A549 (cell line): ENCODE results near the gene MED13L. TPM values are rescaled to one million over a fixed set of nuclear protein-coding genes. Genes with fewer than 3 reads are reported as not detected.

Experiments
- ATAC-seq, 2 experiments: fragments of 200-7000 bp in 1 of 2; fragments of >200 bp in 1 of 2; cut with Nextera tagmentation in 1 of 2; cut with Tn5 transposase in 1 of 2; 3 replicates each; pipeline versions ENCODE4 v1.8.0 to v1.9.1; 2018 to 2020; ENCODE audit warnings: mild to moderate bottlenecking in 1 of 2, moderate library complexity in 1 of 2
- CTCF ChIA-PET: fragments of 300-600 bp; sonication (Branson Sonifier 250); formaldehyde crosslinking; extraction: SDS; loops from one replicate; lab custom pipeline; 2021; ENCODE audit warnings: antibody characterized with exemption, inconsistent platforms; lab: Yijun Ruan, JAX
- POLR2A ChIA-PET: fragments of 350-600 bp; formaldehyde crosslinking; extraction: SDS; loops from one replicate; lab custom pipeline; 2021; ENCODE audit warnings: antibody characterized with exemption, inconsistent platforms; lab: Yijun Ruan, JAX
- DNase-seq, 2 experiments: peaks; one replicate each; pipeline versions ENCODE4 v3.0.0 to v3.0.0-alpha.2; 2011 to 2016; ENCODE audit warnings: low read depth in 1 of 2, low spot score in 1 of 2
- FAIRE-seq: peaks from 2 replicates; lab custom pipeline; 2011; peaks lifted over from hg19 to GRCh38; lab: Jason Lieb, UNC
- H3K27ac ChIP-seq, 2 experiments: fragments of >200 bp; sonication (Bioruptor Twin); formaldehyde crosslinking; 3 replicates each; pipeline ENCODE4 v1.5.1; 2016 to 2017
- H3K4me1 ChIP-seq: fragments of >200 bp; sonication (Bioruptor Twin); formaldehyde crosslinking; 3 replicates; pipeline ENCODE4 v1.6.1; 2016
- H3K4me2 ChIP-seq: fragments of >200 bp; sonication (Bioruptor Twin); formaldehyde crosslinking; 3 replicates; pipeline ENCODE4 v1.6.1; 2016
- H3K4me3 ChIP-seq: fragments of >200 bp; sonication (Bioruptor Twin); formaldehyde crosslinking; 3 replicates; pipeline ENCODE4 v1.5.1; 2016
- H3K9me3 ChIP-seq: fragments of >200 bp; sonication (Bioruptor Twin); formaldehyde crosslinking; 3 replicates; pipeline ENCODE4 v1.6.1; 2016
- CBX2 ChIP-seq: fragments of 200-600 bp; sonication (generic); IDR thresholded peaks from 2 replicates; pipeline ENCODE4 v1.6.1; 2016; ENCODE audit warnings: low read depth, mild to moderate bottlenecking, borderline replicate concordance
- CBX8 ChIP-seq: fragments of 200-600 bp; sonication (generic); IDR thresholded peaks from 2 replicates; pipeline ENCODE4 v1.6.1; 2016
- EP300 ChIP-seq, 2 experiments: fragments of >200 bp; sonication (Bioruptor Twin); formaldehyde crosslinking; IDR thresholded peaks; 2 replicates in 1 of 2; 3 replicates in 1 of 2; pipeline ENCODE4 v1.6.1; 2016 to 2017
- FOSL2 ChIP-seq, 2 experiments: fragments of 450-650 bp in 1 of 2; fragments of >200 bp in 1 of 2; sonication (Bioruptor Twin) in 1 of 2; formaldehyde crosslinking; IDR thresholded peaks; 2 replicates each; pipeline versions ENCODE4 v1.5.0 to v1.6.1; 2016 to 2020; ENCODE audit warnings: mild to moderate bottlenecking in 1 of 2, moderate library complexity in 1 of 2
- HOXB5 ChIP-seq: fragments of 250-450 bp; sonication (Bioruptor Pico); IDR thresholded peaks from 2 replicates; pipeline ENCODE4 v1.5.0; 2020; ENCODE audit warnings: mild to moderate bottlenecking, moderate library complexity
- JUNB ChIP-seq: fragments of >200 bp; sonication (Bioruptor Twin); formaldehyde crosslinking; IDR thresholded peaks from 2 replicates; pipeline ENCODE4 v1.6.1; 2016
- MAZ ChIP-seq: fragments of 150-350 bp; IDR thresholded peaks from 2 replicates; pipeline ENCODE4 v1.6.1; 2014; ENCODE audit warnings: antibody characterized with exemption, low read depth, low read length, borderline replicate concordance
- MYC ChIP-seq: IDR thresholded peaks from 2 replicates; pipeline ENCODE4 v1.6.1; 2012; ENCODE audit warnings: mild to moderate bottlenecking, inconsistent platforms, low read length, improper control_type of control experiment, borderline replicate concordance
- NPAS2 ChIP-seq: fragments of 250-450 bp; sonication (Bioruptor Pico); IDR thresholded peaks from 2 replicates; pipeline ENCODE4 v1.8.0; 2022; ENCODE audit warnings: mild to moderate bottlenecking, moderate library complexity, borderline replicate concordance
- PHF8 ChIP-seq: fragments of 200-600 bp; sonication (generic); IDR thresholded peaks from 2 replicates; pipeline ENCODE4 v1.6.1; 2016; ENCODE audit warnings: low read depth, mild to moderate bottlenecking, antibody characterized with exemption, moderate library complexity, borderline replicate concordance
- POLR2A ChIP-seq: IDR thresholded peaks from 2 replicates; pipeline ENCODE4 v1.6.1; 2012; ENCODE audit warnings: mild to moderate bottlenecking, low read length
- POLR2AphosphoS2 ChIP-seq: conservative IDR thresholded peaks from 2 replicates; pipeline ENCODE4 v1.6.1; 2012; ENCODE audit warnings: low read length, improper control_type of control experiment, inconsistent platforms
- RARB ChIP-seq: fragments of 250-450 bp; sonication (Bioruptor Pico); IDR thresholded peaks from 2 replicates; pipeline ENCODE4 v1.8.0; 2021; ENCODE audit warnings: mild to moderate bottlenecking, moderate library complexity
- SMC3 ChIP-seq: fragments of >200 bp; sonication (Bioruptor Twin); formaldehyde crosslinking; IDR thresholded peaks from 3 replicates; pipeline ENCODE4 v1.6.1; 2018; ENCODE audit warnings: inconsistent platforms
- SREBF2 ChIP-seq: fragments of 450-650 bp; IDR thresholded peaks from 2 replicates; pipeline ENCODE4 v1.6.1; 2014; ENCODE audit warnings: mild to moderate bottlenecking, moderate library complexity
- TFCP2L1 ChIP-seq: fragments of 250-450 bp; sonication (Bioruptor Pico); IDR thresholded peaks from 2 replicates; pipeline ENCODE4 v1.5.0; 2021; ENCODE audit warnings: mild to moderate bottlenecking
- ZFP36 ChIP-seq: fragments of 450-650 bp; IDR thresholded peaks from 2 replicates; pipeline ENCODE4 v1.6.1; 2014; ENCODE audit warnings: borderline replicate concordance; ENCODE audit not compliant: partially characterized antibody
- ZSCAN20 ChIP-seq: fragments of 250-450 bp; sonication (Bioruptor Pico); IDR thresholded peaks from 2 replicates; pipeline ENCODE4 v1.8.0; 2022; ENCODE audit warnings: mild to moderate bottlenecking, moderate library complexity
- WGBS: methylation state at CpG from one replicate; pipeline ENCODE4 v1.1.6; 2017; ENCODE audit errors: missing lambda C conversion rate; 5-methylcytosine and 5-hydroxymethylcytosine counted together
- polyA plus RNA-seq, 4 experiments: library from polyadenylated mRNA; depleted of rRNA in 3 of 4; stranded (reverse); fragments of >200 nt; fragmentation: RNase III in 1 of 4; extraction: RNeasy Plus Mini Kit Qiagen cat#74134 plus additional on column Dnase treatment in 1 of 4; gene quantifications; 2 replicates in 3 of 4; 3 replicates in 1 of 4; pipeline ENCODE4 v1.2.3, GENCODE V29; 2011 to 2017
- TF ChIP-seq, protein P1 (sequence below): IDR thresholded peaks from 2 replicates; pipeline ENCODE4 v1.6.1; 2012
- TF ChIP-seq, protein P2 (sequence below): fragments of 150-350 bp; IDR thresholded peaks from 2 replicates; pipeline ENCODE4 v1.6.1; 2014; ENCODE audit warnings: low read depth, mild to moderate bottlenecking, low read length
- TF ChIP-seq, protein P3 (sequence below): IDR thresholded peaks from 2 replicates; pipeline ENCODE4 v1.6.1; 2012
- TF ChIP-seq, protein P4 (sequence below): fragments of 450-650 bp; IDR thresholded peaks from 2 replicates; pipeline ENCODE4 v1.6.1; 2014; ENCODE audit warnings: antibody characterized with exemption
- TF ChIP-seq, protein P5 (sequence below): fragments of 250-450 bp; sonication (Bioruptor Pico); IDR thresholded peaks from 2 replicates; pipeline ENCODE4 v1.5.0; 2021; ENCODE audit warnings: mild to moderate bottlenecking, moderate library complexity, borderline replicate concordance

Gene MED13L
- polyA plus RNA-seq, 2 of the 4 experiments (the other 2 are of a cell fraction): 23.2 to 134 TPM

DNA sequence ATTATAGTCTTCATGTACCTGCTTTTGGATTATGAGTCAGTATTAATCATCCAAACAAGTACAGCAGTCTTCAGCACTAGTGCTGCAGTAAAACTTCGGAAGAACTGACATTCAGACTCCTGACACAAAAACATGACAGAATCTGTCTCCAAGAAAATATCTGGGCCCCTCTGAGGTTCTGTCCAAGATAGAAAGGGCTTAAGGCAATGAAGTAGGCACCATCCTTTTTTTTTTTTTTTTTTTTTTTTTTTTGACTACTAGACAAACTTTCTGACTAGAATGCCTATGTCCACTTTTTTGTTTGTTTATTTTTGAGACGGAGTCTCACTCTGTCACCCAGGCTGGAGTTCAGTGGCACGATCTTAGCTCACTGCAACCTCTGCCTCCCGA is 112.5 kb downstream of the MED13L start:
- DNase-seq: peak in 1 of 2 experiments; percentile 31
- Histone ChIP-seq H3K9me3 (no peaks in the 10 kb centered on the region), H3K4me2 (peak overlapping the region; percentile 75), H3K27ac (peak overlapping the region in 1 of 2 experiments; percentile 16; a peak in 2 of 6 replicates), H3K4me1 (peaks cover 73% of the 10 kb centered on the region), H3K4me3 (no peak overlapping the region)
- WGBS: 5% methylated on average over 4 of the region's 4 CpGs
- no peak for TF ChIP-seq POLR2A
- TF ChIP-seq, protein P1, sequence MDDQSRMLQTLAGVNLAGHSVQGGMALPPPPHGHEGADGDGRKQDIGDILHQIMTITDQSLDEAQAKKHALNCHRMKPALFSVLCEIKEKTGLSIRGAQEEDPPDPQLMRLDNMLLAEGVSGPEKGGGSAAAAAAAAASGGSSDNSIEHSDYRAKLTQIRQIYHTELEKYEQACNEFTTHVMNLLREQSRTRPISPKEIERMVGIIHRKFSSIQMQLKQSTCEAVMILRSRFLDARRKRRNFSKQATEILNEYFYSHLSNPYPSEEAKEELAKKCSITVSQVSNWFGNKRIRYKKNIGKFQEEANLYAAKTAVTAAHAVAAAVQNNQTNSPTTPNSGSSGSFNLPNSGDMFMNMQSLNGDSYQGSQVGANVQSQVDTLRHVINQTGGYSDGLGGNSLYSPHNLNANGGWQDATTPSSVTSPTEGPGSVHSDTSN: no peak
- TF ChIP-seq HOXB5 (CRISPR knock-in tag): no peak
- TF ChIP-seq JUNB: peak; percentile 67
- no peak for TF ChIP-seq SMC3
- peak; percentile 54; the same call in 1 of the 2 replicates for TF ChIP-seq FOSL2 (IDR thresholded peaks at IDR 0.05)
- peak; percentile 76 for TF ChIP-seq FOSL2 (CRISPR knock-in tag; IDR thresholded peaks at IDR 0.05)
- no peak for TF ChIP-seq EP300 (IDR thresholded peaks at IDR 0.05)
- no peak for FAIRE-seq
- POLR2A ChIA-PET: interaction anchor here (0.6 kb wide), 2 partner anchors 106 to 407 kb away, joined by 3 to 10 read pairs; no protein-coding TSS in a partner anchor
- ATAC-seq: peak; percentile 56 to 72
- CTCF ChIA-PET: interaction anchor here (0.6 kb wide), 1 partner anchor 21 kb away, joined by 3 read pairs; no protein-coding TSS in a partner anchor

DNA sequence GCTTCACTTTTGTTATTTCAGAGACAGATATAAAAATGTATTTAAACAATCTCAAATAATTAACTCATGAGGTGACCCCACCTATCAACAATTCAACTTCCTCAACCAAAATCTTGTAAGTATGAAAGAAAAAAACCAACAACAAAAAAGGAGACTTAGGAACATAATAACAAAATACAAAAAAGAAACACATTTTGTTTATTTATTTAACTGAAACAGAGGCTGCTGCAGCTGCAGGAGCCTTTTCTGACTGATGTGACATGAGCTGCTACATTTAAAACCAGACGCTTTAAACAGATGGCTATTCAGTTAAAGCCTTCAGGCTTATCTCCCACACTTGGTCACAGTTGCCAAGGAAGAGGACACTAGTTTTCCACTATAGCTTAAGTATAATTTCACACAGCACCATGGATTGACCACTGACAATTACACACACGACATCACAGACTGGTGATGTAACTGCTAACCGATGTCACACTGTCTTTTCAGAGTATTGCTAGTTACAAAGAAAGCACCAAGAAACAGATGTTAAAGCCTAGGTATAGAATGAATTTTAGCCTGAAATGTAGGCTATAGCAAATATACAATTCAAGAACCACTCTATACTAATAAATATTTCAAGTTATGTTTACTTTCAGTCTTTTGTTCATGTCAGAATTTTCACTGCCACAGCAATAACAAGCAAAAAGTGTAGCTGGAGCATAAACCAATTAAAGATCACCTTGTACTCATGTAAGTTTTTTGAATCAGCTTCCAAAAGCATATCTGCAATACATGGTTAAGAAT is 113.0 kb downstream of the MED13L start:
- DNase-seq (no peak), ATAC-seq (peak; percentile 18 to 54; a peak in 5 of 6 replicates), FAIRE-seq (no peak)
- no peak for TF ChIP-seq MAZ
- TF ChIP-seq TFCP2L1 (CRISPR knock-in tag): no peak
- TF ChIP-seq CBX2: no peak
- TF ChIP-seq, protein P2, sequence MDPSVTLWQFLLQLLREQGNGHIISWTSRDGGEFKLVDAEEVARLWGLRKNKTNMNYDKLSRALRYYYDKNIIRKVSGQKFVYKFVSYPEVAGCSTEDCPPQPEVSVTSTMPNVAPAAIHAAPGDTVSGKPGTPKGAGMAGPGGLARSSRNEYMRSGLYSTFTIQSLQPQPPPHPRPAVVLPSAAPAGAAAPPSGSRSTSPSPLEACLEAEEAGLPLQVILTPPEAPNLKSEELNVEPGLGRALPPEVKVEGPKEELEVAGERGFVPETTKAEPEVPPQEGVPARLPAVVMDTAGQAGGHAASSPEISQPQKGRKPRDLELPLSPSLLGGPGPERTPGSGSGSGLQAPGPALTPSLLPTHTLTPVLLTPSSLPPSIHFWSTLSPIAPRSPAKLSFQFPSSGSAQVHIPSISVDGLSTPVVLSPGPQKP: no peak
- no peak for TF ChIP-seq CBX8
- no peak for TF ChIP-seq PHF8
- TF ChIP-seq, protein P3, sequence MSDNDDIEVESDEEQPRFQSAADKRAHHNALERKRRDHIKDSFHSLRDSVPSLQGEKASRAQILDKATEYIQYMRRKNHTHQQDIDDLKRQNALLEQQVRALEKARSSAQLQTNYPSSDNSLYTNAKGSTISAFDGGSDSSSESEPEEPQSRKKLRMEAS: no peak
- no peak for TF ChIP-seq MYC
- no peak for TF ChIP-seq ZSCAN20 (CRISPR knock-in tag)
- TF ChIP-seq ZFP36: no peak
- TF ChIP-seq SREBF2: no peak
- TF ChIP-seq RARB (CRISPR knock-in tag): no peak
- TF ChIP-seq POLR2AphosphoS2: no peak
- no peak for TF ChIP-seq JUNB
- no peak for TF ChIP-seq NPAS2
- Histone ChIP-seq H3K4me1 (peaks cover 79% of the 10 kb centered on the region), H3K4me3 (no peak overlapping the region), H3K4me2 (peak overlapping the region; percentile 75), H3K9me3 (no peaks in the 10 kb centered on the region), H3K27ac (peak overlapping the region in 1 of 2 experiments; percentile 4; a peak in 1 of 6 replicates)
- CTCF ChIA-PET: interaction anchor here (1.0 to 2.4 kb wide), 5 partner anchors 10 to 544 kb away, joined by 3 to 5 read pairs (median 3); no protein-coding TSS in a partner anchor
- POLR2A ChIA-PET: interaction anchor here (0.6 kb wide), 2 partner anchors 107 to 407 kb away, joined by 3 to 10 read pairs; no protein-coding TSS in a partner anchor
- WGBS: 28% methylated on average over 3 of the region's 3 CpGs

DNA sequence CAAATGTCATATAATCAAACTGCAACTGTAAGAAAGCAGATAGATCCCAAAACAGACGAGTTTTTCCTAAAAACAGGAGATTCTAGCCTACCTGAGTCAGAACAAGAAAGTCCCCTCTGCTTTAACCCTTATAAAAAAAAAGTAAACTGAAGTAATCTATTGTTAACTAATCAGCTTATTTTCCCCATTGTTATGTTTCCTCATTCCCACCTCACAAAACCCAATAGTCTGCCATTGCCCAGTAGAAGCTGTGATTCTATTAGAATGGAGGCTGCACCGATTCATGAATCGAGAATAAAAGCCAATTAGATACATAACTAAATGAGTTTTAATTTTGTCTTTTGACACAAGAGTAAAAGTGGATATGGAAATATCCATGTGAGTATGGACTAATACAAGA is 115.4 kb downstream of the MED13L start:
- H3K4me1 ChIP-seq: peaks cover 79% of the 10 kb centered on the region
- FAIRE-seq (no peak), DNase-seq (no peak), ATAC-seq (no peak)
- 84% methylated on average over 3 of the region's 3 CpGs for WGBS
- POLR2A ChIA-PET: no interaction called here
- H3K27ac ChIP-seq: no peak overlapping the region; a peak in 1 of 6 replicates
- peak overlapping the region; percentile 52 for H3K4me2 ChIP-seq
- H3K4me3 ChIP-seq: no peak overlapping the region
- CTCF ChIA-PET: interaction anchor here (1.0 to 2.4 kb wide), 4 partner anchors 12 to 178 kb away, joined by 3 to 5 read pairs (median 4); no protein-coding TSS in a partner anchor
- no peaks in the 10 kb centered on the region for H3K9me3 ChIP-seq
- TF ChIP-seq, protein P4, sequence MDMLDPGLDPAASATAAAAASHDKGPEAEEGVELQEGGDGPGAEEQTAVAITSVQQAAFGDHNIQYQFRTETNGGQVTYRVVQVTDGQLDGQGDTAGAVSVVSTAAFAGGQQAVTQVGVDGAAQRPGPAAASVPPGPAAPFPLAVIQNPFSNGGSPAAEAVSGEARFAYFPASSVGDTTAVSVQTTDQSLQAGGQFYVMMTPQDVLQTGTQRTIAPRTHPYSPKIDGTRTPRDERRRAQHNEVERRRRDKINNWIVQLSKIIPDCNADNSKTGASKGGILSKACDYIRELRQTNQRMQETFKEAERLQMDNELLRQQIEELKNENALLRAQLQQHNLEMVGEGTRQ: no peak
- TF ChIP-seq HOXB5 (CRISPR knock-in tag) (no peak), CBX2 (no peak), POLR2AphosphoS2 (no peak), SREBF2 (no peak)
- TF ChIP-seq, protein P2: no peak
- TF ChIP-seq, protein P5, sequence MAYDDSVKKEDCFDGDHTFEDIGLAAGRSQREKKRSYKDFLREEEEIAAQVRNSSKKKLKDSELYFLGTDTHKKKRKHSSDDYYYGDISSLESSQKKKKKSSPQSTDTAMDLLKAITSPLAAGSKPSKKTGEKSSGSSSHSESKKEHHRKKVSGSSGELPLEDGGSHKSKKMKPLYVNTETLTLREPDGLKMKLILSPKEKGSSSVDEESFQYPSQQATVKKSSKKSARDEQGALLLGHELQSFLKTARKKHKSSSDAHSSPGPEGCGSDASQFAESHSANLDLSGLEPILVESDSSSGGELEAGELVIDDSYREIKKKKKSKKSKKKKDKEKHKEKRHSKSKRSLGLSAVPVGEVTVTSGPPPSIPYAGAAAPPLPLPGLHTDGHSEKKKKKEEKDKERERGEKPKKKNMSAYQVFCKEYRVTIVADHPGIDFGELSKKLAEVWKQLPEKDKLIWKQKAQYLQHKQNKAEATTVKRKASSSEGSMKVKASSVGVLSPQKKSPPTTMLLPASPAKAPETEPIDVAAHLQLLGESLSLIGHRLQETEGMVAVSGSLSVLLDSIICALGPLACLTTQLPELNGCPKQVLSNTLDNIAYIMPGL (CRISPR knock-in tag): no peak
- TF ChIP-seq, protein P1: no peak
